Skeletal muscle satellite cell (primary cell): ENCODE measurements around the gene RYR3.

Source experiments
- H3K27me3 ChIP-seq: 2 replicates; pipeline ENCODE4 v1.7.0; 2013; ENCODE audit warnings: low read length; ENCODE audit not compliant: control insufficient read depth, insufficient read depth
- H3K36me3 ChIP-seq: 2 replicates; pipeline ENCODE4 v1.7.0; 2013; ENCODE audit warnings: mild to moderate bottlenecking, control low read depth, low read length; ENCODE audit not compliant: insufficient read depth
- H3K4me1 ChIP-seq: 2 replicates; pipeline ENCODE4 v1.7.0; 2013; ENCODE audit warnings: low read length; ENCODE audit not compliant: control insufficient read depth, insufficient read depth
- H3K4me2 ChIP-seq: 2 replicates; pipeline ENCODE4 v1.7.0; 2013; ENCODE audit warnings: mild to moderate bottlenecking, low read length
- H3K4me3 ChIP-seq: 2 replicates; pipeline ENCODE4 v1.7.0; 2013; ENCODE audit warnings: low read length
- H3K9ac ChIP-seq: 2 replicates; pipeline ENCODE4 v1.7.0; 2013; ENCODE audit warnings: mild to moderate bottlenecking, low read depth, low read length, moderate library complexity
- H3K9me3 ChIP-seq: replicated peaks from 2 replicates; pipeline ENCODE4 v1.7.0; 2013; ENCODE audit warnings: mild to moderate bottlenecking, control low read depth, low read length

RYR3 gene

DNA sequence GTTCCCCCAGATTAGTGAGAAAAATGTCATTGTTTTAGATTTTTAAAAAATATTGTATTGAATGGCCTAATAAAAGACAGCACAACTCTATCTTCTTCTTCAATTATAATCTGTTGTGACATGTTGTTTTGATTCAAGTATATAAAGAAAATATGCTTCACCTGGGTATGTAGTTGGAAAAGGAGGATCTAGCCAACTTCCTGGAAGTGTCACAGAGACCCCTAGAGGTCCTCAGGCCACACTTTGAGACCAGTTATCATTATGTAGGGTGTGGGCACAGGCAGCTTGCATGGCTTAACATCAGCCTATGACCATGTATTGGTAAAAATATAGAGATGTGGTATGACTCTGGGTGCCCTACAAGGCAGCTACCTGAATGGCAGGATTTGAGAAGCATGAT, 14.7 kb upstream of the RYR3 start:
- Histone ChIP-seq H3K9ac (no peak overlapping the region), H3K4me2 (no peak overlapping the region), H3K9me3 (no peaks in the 10 kb centered on the region), H3K4me1 (no peaks in the 10 kb centered on the region), H3K27me3 (peaks cover 16% of the 10 kb centered on the region), H3K36me3 (no peaks in the 10 kb centered on the region), H3K4me3 (no peak overlapping the region)

DNA sequence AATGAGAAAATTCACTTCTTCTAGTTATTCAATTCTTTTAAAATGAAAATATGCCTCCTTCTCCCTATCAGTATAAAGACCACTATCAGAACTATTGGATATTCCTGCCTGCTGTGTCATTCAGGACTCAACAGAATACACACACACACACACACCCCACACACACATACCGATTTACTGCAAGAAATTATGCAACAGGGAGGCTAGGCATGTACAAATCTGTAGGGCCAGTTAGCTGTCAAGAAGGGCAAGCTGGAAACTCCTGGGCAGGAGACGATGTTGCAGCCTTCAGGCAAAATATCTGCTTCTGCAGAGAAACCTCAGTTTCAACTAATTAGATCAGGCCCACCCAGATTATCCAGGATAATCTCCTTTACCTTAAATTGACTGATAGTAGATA, 13.9 kb upstream of the RYR3 start:
- Histone ChIP-seq H3K9me3 (no peaks in the 10 kb centered on the region), H3K27me3 (peaks cover 17% of the 10 kb centered on the region), H3K36me3 (no peaks in the 10 kb centered on the region), H3K4me3 (no peak overlapping the region), H3K4me1 (no peaks in the 10 kb centered on the region), H3K4me2 (no peak overlapping the region), H3K9ac (no peak overlapping the region)

DNA sequence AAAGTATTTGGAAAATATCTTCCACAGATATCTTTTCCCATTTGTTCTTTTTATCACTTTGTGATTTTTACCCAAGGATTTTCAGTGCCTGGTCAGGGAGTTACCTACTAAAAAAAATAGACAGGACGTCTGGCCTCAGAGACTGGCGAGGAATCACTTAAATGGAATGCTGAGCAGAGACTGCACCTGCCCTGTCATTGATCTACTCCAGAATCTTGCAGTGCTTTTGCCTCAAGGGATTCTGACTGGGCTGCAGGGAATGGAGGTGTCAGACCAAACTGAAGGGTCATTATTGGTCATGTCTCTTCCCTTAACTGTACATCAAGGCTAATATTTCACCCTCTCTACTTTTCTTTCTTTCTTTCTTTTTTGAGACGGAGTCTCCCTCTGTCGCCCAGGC, 12.1 kb upstream of the RYR3 start:
- Histone ChIP-seq H3K9me3 (no peaks in the 10 kb centered on the region), H3K4me1 (no peaks in the 10 kb centered on the region), H3K36me3 (no peaks in the 10 kb centered on the region), H3K27me3 (peaks cover 24% of the 10 kb centered on the region), H3K4me2 (no peak overlapping the region), H3K4me3 (no peak overlapping the region), H3K9ac (no peak overlapping the region)

DNA sequence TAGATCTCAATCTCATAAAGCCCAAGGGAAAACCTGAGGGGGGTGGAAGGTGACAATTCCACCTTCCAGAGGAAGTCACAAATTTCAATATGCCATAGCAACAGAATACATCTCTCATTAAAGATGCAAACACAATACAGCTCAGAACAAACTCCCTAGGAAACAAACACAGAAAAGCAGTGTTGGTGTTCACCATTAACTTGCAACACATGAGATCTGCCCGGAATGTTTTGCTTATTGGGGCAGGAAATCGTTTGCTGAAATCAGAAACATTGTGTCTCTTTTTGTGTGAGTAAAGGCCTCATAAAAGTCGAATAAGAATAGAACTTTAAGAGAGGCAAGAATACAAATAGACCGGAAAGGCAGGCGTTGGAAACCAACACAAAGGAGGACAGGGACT, 5.8 kb upstream of the RYR3 start:
- H3K4me2 ChIP-seq = no peak overlapping the region
- H3K4me1 ChIP-seq = no peaks in the 10 kb centered on the region
- H3K9ac ChIP-seq = no peak overlapping the region
- no peaks in the 10 kb centered on the region for H3K9me3 ChIP-seq
- peaks cover 69% of the 10 kb centered on the region for H3K27me3 ChIP-seq
- no peak overlapping the region for H3K4me3 ChIP-seq
- H3K36me3 ChIP-seq = no peaks in the 10 kb centered on the region

DNA sequence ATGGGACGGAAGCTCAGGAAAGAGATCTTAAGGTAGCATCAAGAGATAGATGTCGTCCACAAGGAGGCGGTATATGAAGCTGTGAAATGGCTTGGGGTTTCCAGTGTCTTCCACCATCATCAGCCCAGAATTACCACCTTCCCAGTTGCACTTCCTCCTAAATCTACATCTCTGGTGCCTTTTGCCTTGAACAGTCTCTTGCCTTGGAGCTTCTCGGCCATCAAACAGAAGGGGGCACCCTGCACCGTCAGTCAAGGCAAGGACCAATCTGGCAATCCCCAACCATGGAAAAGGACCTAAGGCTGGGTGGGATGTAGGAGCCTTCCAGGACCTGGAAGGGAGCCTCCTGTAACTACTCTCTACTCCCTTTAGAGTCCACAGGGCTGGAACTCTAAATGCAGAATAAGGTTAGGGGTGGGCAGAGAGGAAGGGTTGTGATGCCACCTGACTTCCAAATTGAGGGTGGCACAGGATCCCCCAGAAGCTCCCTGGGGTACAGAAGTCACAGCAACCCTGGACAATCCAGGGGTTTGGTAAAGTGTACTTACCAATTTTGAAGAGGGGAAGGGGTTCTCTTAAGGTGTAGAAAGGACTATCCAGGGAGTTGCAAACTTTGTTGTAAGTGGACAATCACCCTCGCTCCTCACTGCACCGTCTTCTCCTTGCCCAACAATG, 1.0 kb upstream of the RYR3 start:
- no peak overlapping the region for H3K4me3 ChIP-seq
- no peak overlapping the region for H3K4me2 ChIP-seq
- no peaks in the 10 kb centered on the region for H3K36me3 ChIP-seq
- H3K9me3 ChIP-seq = no peaks in the 10 kb centered on the region
- peaks cover 92% of the 10 kb centered on the region for H3K27me3 ChIP-seq
- no peak overlapping the region for H3K9ac ChIP-seq
- H3K4me1 ChIP-seq = no peaks in the 10 kb centered on the region

DNA sequence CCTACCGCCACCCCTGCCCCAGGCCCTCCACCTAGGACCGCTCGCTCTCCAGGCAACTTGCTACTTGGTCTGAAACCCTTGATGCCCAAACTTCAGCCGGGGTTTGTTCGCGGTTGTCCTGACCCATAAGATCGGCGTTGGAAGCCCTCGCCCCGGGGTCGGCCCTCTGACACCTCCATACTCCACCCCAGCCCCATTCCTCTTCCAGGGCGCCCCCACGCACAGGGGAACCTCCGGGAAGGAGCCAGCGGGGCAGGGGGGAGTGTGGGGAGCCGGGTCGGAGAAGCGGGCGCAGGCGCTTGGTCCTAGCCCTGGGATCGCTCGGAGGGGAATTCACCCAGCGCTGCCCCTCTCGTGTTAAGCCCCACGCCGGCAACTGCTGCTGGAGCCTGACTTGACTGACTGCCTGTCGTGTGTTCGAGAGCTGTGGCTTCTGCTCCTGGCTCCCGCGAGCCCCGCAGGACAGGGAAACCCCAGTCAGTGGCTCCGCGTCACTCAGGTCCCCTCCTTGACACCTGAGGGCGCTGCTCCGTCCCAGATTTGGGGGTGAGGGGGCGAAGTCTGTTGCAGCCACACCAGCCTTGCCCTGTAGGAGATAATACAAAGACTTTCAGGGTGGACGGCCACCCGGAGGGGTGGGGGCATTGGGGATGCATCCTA, 675 bp downstream of the RYR3 start:
- no peak overlapping the region for H3K9ac ChIP-seq
- peak overlapping the region; percentile 49 for H3K4me3 ChIP-seq
- no peaks in the 10 kb centered on the region for H3K4me1 ChIP-seq
- H3K27me3 ChIP-seq = peaks cover 87% of the 10 kb centered on the region
- no peaks in the 10 kb centered on the region for H3K36me3 ChIP-seq
- no peaks in the 10 kb centered on the region for H3K9me3 ChIP-seq
- peak overlapping the region; percentile 61 for H3K4me2 ChIP-seq

DNA sequence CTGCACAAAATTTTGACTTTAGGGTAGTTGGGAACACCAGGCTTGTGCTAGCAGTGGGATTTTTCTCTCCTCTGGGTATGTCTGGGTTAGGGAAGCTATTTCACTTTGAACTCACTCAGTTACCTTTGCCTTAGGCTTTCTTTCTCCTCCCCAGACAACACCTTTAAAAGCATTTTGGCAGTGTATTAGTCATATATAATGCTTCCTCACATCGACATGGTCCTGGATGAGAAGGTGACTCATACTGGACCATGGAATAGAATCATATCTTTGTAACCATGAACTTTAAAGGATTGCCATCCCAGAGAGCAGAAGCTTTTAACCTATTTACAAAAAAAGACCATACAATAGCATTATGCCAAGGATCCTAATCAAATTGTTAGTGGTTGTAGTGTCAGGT, 2.7 kb downstream of the RYR3 start:
- H3K4me2 ChIP-seq = no peak overlapping the region
- H3K36me3 ChIP-seq = no peaks in the 10 kb centered on the region
- H3K27me3 ChIP-seq = peaks cover 89% of the 10 kb centered on the region
- H3K9me3 ChIP-seq = no peaks in the 10 kb centered on the region
- no peak overlapping the region for H3K9ac ChIP-seq
- H3K4me3 ChIP-seq = no peak overlapping the region
- no peaks in the 10 kb centered on the region for H3K4me1 ChIP-seq

DNA sequence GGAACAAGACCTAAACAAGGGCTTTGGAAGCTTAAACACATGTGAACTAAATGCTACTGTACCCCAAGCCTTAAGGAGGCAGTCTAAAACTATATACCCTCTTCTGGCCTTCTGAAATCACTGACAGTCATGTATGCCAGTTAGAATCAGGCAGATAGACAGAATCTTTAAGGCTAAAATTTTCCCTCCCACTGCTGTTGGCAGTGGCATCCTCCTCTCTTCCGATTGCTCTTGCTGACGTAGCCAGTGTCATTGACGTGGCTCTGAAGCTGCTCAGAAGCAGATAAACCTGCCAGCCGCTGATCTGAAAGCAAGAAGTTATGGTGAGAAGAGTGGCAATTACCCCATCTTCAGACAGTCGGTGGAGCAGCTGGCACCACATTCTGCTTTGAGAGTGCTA, 3.3 kb downstream of the RYR3 start:
- Histone ChIP-seq H3K4me2 (no peak overlapping the region), H3K27me3 (peaks cover 91% of the 10 kb centered on the region), H3K36me3 (no peaks in the 10 kb centered on the region), H3K4me3 (no peak overlapping the region), H3K9me3 (no peaks in the 10 kb centered on the region), H3K4me1 (no peaks in the 10 kb centered on the region), H3K9ac (no peak overlapping the region)

DNA sequence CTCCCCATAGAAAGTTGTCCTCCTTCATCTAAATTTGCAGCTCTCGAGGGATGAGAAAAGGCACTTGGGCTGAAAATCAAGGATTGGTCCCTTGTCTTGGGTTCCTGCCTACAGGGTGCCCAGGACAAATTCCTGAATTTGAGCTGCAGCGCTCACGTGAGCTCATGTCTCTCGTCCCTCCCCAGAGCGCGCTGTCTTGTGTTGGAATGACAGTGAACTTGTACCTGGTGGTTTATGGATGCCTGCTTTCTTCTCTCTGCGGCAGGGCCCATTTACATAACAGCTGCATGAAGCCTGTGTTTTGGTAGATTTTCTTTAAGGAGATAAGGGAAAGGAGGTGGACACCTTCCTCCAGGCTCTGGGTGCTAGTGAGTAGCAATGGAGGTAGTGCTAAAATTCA, 4.3 kb downstream of the RYR3 start:
- Histone ChIP-seq H3K36me3 (no peaks in the 10 kb centered on the region), H3K27me3 (peaks cover 91% of the 10 kb centered on the region), H3K4me1 (no peaks in the 10 kb centered on the region), H3K4me2 (no peak overlapping the region), H3K9ac (no peak overlapping the region), H3K9me3 (no peaks in the 10 kb centered on the region), H3K4me3 (no peak overlapping the region)

DNA sequence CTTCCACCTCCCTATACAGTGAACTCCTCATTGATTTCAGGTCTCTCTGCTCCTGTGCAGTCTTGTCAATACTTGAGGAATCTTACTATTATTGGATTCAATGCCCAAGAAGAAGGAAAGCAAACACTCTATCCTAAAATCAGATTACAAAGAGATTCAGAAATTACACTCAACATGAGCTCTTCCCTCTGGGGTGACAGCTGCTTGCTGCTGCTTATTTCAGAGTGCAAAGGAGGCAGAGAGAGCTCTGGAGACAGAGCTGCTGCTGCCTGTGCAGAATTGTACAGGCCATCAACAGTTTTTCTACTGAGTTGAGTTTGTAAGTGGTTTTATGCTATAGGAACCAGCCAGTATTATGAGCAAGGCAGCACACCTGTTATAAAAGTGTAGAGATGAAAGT, 7.1 kb downstream of the RYR3 start:
- Histone ChIP-seq H3K9ac (no peak overlapping the region), H3K4me2 (no peak overlapping the region), H3K27me3 (peaks cover 76% of the 10 kb centered on the region), H3K36me3 (no peaks in the 10 kb centered on the region), H3K4me3 (no peak overlapping the region), H3K4me1 (no peaks in the 10 kb centered on the region), H3K9me3 (no peaks in the 10 kb centered on the region)

DNA sequence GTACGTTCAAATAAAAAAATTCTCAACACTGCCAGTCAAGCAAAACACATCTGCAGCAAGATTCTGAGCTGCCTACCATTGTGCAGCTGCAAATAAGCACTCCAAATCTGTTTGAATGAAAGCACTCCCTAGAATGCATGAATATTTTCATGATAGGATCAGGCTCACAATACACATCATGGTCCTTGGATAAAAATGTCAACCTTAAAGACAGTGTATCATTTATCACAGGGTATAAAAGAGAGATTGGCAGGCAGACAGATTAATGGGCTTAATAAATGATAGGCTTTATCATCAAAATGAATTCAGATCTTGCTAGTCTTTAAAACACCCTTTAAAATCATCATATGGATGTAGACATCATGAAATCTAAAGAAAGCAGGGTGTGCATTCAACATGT, 9.2 kb downstream of the RYR3 start:
- no peak overlapping the region for H3K4me2 ChIP-seq
- no peak overlapping the region for H3K4me3 ChIP-seq
- no peaks in the 10 kb centered on the region for H3K36me3 ChIP-seq
- H3K27me3 ChIP-seq = peaks cover 64% of the 10 kb centered on the region
- no peak overlapping the region for H3K9ac ChIP-seq
- H3K4me1 ChIP-seq = no peaks in the 10 kb centered on the region
- no peaks in the 10 kb centered on the region for H3K9me3 ChIP-seq

DNA sequence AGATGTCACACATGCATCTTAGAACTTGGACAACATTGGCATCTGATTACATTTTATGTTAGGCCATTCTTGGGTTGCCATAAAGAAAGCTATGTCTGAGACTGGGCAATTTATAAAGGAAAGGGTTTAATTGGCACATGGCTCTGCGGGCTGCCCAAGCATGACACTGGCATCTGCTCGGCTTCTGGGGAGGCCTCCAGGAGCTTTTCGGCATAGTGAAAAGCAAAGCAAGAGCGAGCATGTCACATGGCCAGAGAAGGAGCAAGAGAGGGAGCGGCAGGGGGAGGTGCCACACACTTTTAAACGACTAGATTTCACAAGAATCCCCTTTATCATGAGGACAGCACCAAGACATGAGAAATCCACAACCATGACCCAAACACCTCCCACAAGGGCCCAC, 11.3 kb downstream of the RYR3 start:
- no peaks in the 10 kb centered on the region for H3K4me1 ChIP-seq
- H3K27me3 ChIP-seq = peaks cover 53% of the 10 kb centered on the region
- H3K9ac ChIP-seq = no peak overlapping the region
- H3K4me2 ChIP-seq = no peak overlapping the region
- H3K36me3 ChIP-seq = no peaks in the 10 kb centered on the region
- no peaks in the 10 kb centered on the region for H3K9me3 ChIP-seq
- H3K4me3 ChIP-seq = no peak overlapping the region
